Upper lobe of left lung (tissue), 6 donors: ENCODE measurements around the gene VASP. TPM values are rescaled to one million over a fixed set of nuclear protein-coding genes. Genes with fewer than 3 reads are reported as not detected.

ENCODE experiments used
- ATAC-seq, 2 donors: fragments of 200-7000 bp; cut with Tn5 transposase; one replicate each; pipeline ENCODE4 v1.9.1; 2022; ENCODE audit warnings: mild to moderate bottlenecking in 2 of 2, moderate library complexity in 2 of 2; ENCODE audit not compliant: low FRiP score in 2 of 2
- DNase-seq, 2 donors: peaks; one replicate each; pipeline ENCODE4 v3.0.0-alpha.2; 2019 to 2020
- H3K27ac ChIP-seq, 4 donors: fragments of 200-600 bp; sonication (generic); one replicate each; pipeline ENCODE4 v1.5.1; 2016 to 2019
- H3K27me3 ChIP-seq, 4 donors: fragments of 200-600 bp; sonication (generic); one replicate each; pipeline ENCODE4 v1.5.1; 2017 to 2019
- H3K36me3 ChIP-seq, 4 donors: fragments of 200-600 bp; sonication (generic); one replicate each; pipeline ENCODE4 v1.5.1; 2016 to 2019
- H3K4me1 ChIP-seq, 4 donors: fragments of 200-600 bp; sonication (generic); one replicate each; pipeline ENCODE4 v1.5.1; 2018 to 2019
- H3K4me3 ChIP-seq, 4 donors: fragments of 200-600 bp; sonication (generic); one replicate each; pipeline ENCODE4 v1.5.1; 2017 to 2019; ENCODE audit warnings: mild to moderate bottlenecking in 2 of 4, moderate library complexity in 1 of 4
- H3K9me3 ChIP-seq, 4 donors: fragments of 200-600 bp; sonication (generic); one replicate each; pipeline ENCODE4 v1.5.1; 2018 to 2019
- CTCF ChIP-seq, 6 experiments: fragments of 450-650 bp in 4 of 6; fragments of 200-600 bp in 2 of 6; sonication (generic) in 2 of 6; IDR thresholded peaks; one replicate each; pipeline ENCODE4 v1.5.1; 2016 to 2019; ENCODE audit warnings: antibody characterized with exemption in 6 of 6
- EP300 ChIP-seq, 4 donors: sonication (generic); formaldehyde crosslinking; IDR thresholded peaks; one replicate each; pipeline ENCODE4 v1.5.1; 2017; ENCODE audit warnings: antibody characterized with exemption in 4 of 4, control low read depth in 2 of 4
- POLR2A ChIP-seq, 4 donors: fragments of 450-650 bp; IDR thresholded peaks; one replicate each; pipeline ENCODE4 v1.5.1; 2016 to 2017; ENCODE audit warnings: antibody characterized with exemption in 4 of 4, mild to moderate bottlenecking in 2 of 4
- POLR2AphosphoS5 ChIP-seq, 2 donors: sonication (generic); formaldehyde crosslinking; IDR thresholded peaks; one replicate each; pipeline ENCODE4 v1.5.1; 2017; ENCODE audit warnings: antibody characterized with exemption in 2 of 2
- WGBS, 2 donors: methylation state at CpG; one replicate each; pipeline ENCODE4 v1.1.5; 2017 to 2018; 5-methylcytosine and 5-hydroxymethylcytosine counted together
- total RNA-seq, 6 donors: library from RNA; depleted of rRNA in 4 of 6; stranded (reverse); fragments of >200 nt in 4 of 6; gene quantifications; one replicate each; pipeline versions ENCODE4 v1.1.0 to v1.2.1, GENCODE V29; 2016 to 2021
- donor health status: DM: no; HTN: no; CAD: no; lungs with moderate emphysema.
- donor health status: DM: no; HTN: yes; CAD: no; lungs with severe emphysema.

Gene VASP
- total RNA-seq, 6 donors from 2014 or later, result 68.1 to 266 (median 143) TPM

GRCh38 chr19:45529420-45529785, 22.1 kb downstream of the VASP start:
- H3K27me3 ChIP-seq, result no peaks in the 10 kb centered on the region
- H3K4me3 ChIP-seq, result peak overlapping the region in 3 of 4 donors; percentile 36 to 52 (median 44)
- peak in 1 of 2 donors; percentile 13 for ATAC-seq
- DNase-seq, result no peak
- TF ChIP-seq POLR2AphosphoS5 (IDR thresholded peaks at IDR 0.05) (no peak), CTCF (IDR thresholded peaks at IDR 0.05) (no peak), EP300 (IDR thresholded peaks at IDR 0.05) (no peak), POLR2A (IDR thresholded peaks at IDR 0.05) (no peak)
- no peaks in the 10 kb centered on the region for H3K9me3 ChIP-seq
- WGBS, 2 donors, result 33 to 41% methylated on average over 13 to 14 of the region's 14 CpGs
- H3K27ac ChIP-seq, result no peak overlapping the region
- H3K4me1 ChIP-seq, result peaks cover 13 to 19% (median 16%) of the 10 kb centered on the region in 4 donors
- H3K36me3 ChIP-seq, result peaks cover 8 to 32% (median 27%) of the 10 kb centered on the region in 4 donors

- H3K27ac ChIP-seq, result no peak overlapping the region
- H3K9me3 ChIP-seq, result no peaks in the 10 kb centered on the region
- ATAC-seq, result no peak
- H3K27me3 ChIP-seq, result no peaks in the 10 kb centered on the region
- no peak overlapping the region for H3K4me3 ChIP-seq
- TF ChIP-seq POLR2A (IDR thresholded peaks at IDR 0.05) (no peak), CTCF (IDR thresholded peaks at IDR 0.05) (no peak), POLR2AphosphoS5 (IDR thresholded peaks at IDR 0.05) (no peak), EP300 (IDR thresholded peaks at IDR 0.05) (no peak)
- peaks cover 10 to 19% (median 14%) of the 10 kb centered on the region in 4 donors for H3K4me1 ChIP-seq
- 97 to 100% methylated on average over 1 of the region's 1 CpG for WGBS, 2 donors
- peaks cover 0 to 14% (median 8%) of the 10 kb centered on the region in 4 donors for H3K36me3 ChIP-seq
- DNase-seq, result no peak
Observed at GRCh38 chr19:45531349-45531748, 24.1 kb downstream of the VASP start.

- Histone ChIP-seq H3K36me3 (no peaks in the 10 kb centered on the region), H3K4me3 (no peak overlapping the region), H3K27ac (no peak overlapping the region), H3K27me3 (no peaks in the 10 kb centered on the region), H3K4me1 (no peaks in the 10 kb centered on the region), H3K9me3 (no peaks in the 10 kb centered on the region)
- peak in 1 of 2 donors; percentile 86 for ATAC-seq
- 89 to 96% methylated on average over 9 of the region's 9 CpGs for WGBS, 2 donors
- no peak for DNase-seq
- TF ChIP-seq POLR2AphosphoS5 (IDR thresholded peaks at IDR 0.05), result no peak
- TF ChIP-seq EP300 (IDR thresholded peaks at IDR 0.05), result no peak
- TF ChIP-seq POLR2A (IDR thresholded peaks at IDR 0.05), result no peak
- no peak for TF ChIP-seq CTCF (IDR thresholded peaks at IDR 0.05)
Observed at GRCh38 chr19:45539459-45539858, 32.2 kb downstream of the VASP start.

GRCh38 chr19:45542234-45542668, 35.0 kb downstream of the VASP start:
- Histone ChIP-seq H3K4me3 (no peak overlapping the region), H3K36me3 (no peaks in the 10 kb centered on the region), H3K27ac (no peak overlapping the region), H3K4me1 (no peaks in the 10 kb centered on the region), H3K27me3 (no peaks in the 10 kb centered on the region), H3K9me3 (no peaks in the 10 kb centered on the region)
- ATAC-seq, result no peak
- no peak for DNase-seq
- 70 to 80% methylated on average over 6 to 7 of the region's 7 CpGs for WGBS, 2 donors
- TF ChIP-seq POLR2AphosphoS5 (IDR thresholded peaks at IDR 0.05) (no peak), POLR2A (IDR thresholded peaks at IDR 0.05) (no peak), CTCF (IDR thresholded peaks at IDR 0.05) (no peak), EP300 (IDR thresholded peaks at IDR 0.05) (no peak)

- ATAC-seq, result no peak
Observed at GRCh38 chr19:45547211-45547770, 40.0 kb downstream of the VASP start.

More at GRCh38 chr19:45547211-45547770, 40.0 kb downstream of the VASP start:
- H3K4me3 ChIP-seq, result no peak overlapping the region
- H3K27ac ChIP-seq, result no peak overlapping the region
- H3K27me3 ChIP-seq, result no peaks in the 10 kb centered on the region
- DNase-seq, result no peak
- H3K4me1 ChIP-seq, result peaks cover 0 to 4% (median 0%) of the 10 kb centered on the region in 4 donors
- WGBS, 2 donors, result 87 to 89% methylated on average over 10 of the region's 10 CpGs
- no peaks in the 10 kb centered on the region for H3K9me3 ChIP-seq
- TF ChIP-seq POLR2AphosphoS5 (IDR thresholded peaks at IDR 0.05) (no peak), POLR2A (IDR thresholded peaks at IDR 0.05) (no peak), CTCF (IDR thresholded peaks at IDR 0.05) (no peak), EP300 (IDR thresholded peaks at IDR 0.05) (no peak)
- H3K36me3 ChIP-seq, result no peaks in the 10 kb centered on the region
